A549 (cell line): ENCODE measurements around the gene F12. TPM values are rescaled to one million over a fixed set of nuclear protein-coding genes. Genes with fewer than 3 reads are reported as not detected.

ENCODE experiments used
- ATAC-seq, 2 experiments: fragments of 200-7000 bp in 1 of 2; fragments of >200 bp in 1 of 2; cut with Nextera tagmentation in 1 of 2; cut with Tn5 transposase in 1 of 2; 3 replicates each; pipeline versions ENCODE4 v1.8.0 to v1.9.1; 2018 to 2020; ENCODE audit warnings: mild to moderate bottlenecking in 1 of 2, moderate library complexity in 1 of 2
- CTCF ChIA-PET: fragments of 300-600 bp; sonication (Branson Sonifier 250); formaldehyde crosslinking; extraction: SDS; loops from one replicate; lab custom pipeline; 2021; ENCODE audit warnings: antibody characterized with exemption, inconsistent platforms; lab: Yijun Ruan, JAX
- POLR2A ChIA-PET: fragments of 350-600 bp; formaldehyde crosslinking; extraction: SDS; loops from one replicate; lab custom pipeline; 2021; ENCODE audit warnings: antibody characterized with exemption, inconsistent platforms; lab: Yijun Ruan, JAX
- DNase-seq, 2 experiments: peaks; one replicate each; pipeline versions ENCODE4 v3.0.0 to v3.0.0-alpha.2; 2011 to 2016; ENCODE audit warnings: low read depth in 1 of 2, low spot score in 1 of 2
- FAIRE-seq: peaks from 2 replicates; lab custom pipeline; 2011; peaks lifted over from hg19 to GRCh38; lab: Jason Lieb, UNC
- H3K27ac ChIP-seq, 2 experiments: fragments of >200 bp; sonication (Bioruptor Twin); formaldehyde crosslinking; 3 replicates each; pipeline ENCODE4 v1.5.1; 2016 to 2017
- H3K4me1 ChIP-seq: fragments of >200 bp; sonication (Bioruptor Twin); formaldehyde crosslinking; 3 replicates; pipeline ENCODE4 v1.6.1; 2016
- H3K4me2 ChIP-seq: fragments of >200 bp; sonication (Bioruptor Twin); formaldehyde crosslinking; 3 replicates; pipeline ENCODE4 v1.6.1; 2016
- H3K4me3 ChIP-seq: fragments of >200 bp; sonication (Bioruptor Twin); formaldehyde crosslinking; 3 replicates; pipeline ENCODE4 v1.5.1; 2016
- H3K9me3 ChIP-seq: fragments of >200 bp; sonication (Bioruptor Twin); formaldehyde crosslinking; 3 replicates; pipeline ENCODE4 v1.6.1; 2016
- BHLHE40 ChIP-seq: IDR thresholded peaks from 2 replicates; pipeline ENCODE4 v1.6.1; 2012; ENCODE audit warnings: low read depth, low read length, inconsistent platforms
- CBX8 ChIP-seq: fragments of 200-600 bp; sonication (generic); IDR thresholded peaks from 2 replicates; pipeline ENCODE4 v1.6.1; 2016
- EHF ChIP-seq: fragments of 250-450 bp; sonication (Bioruptor Pico); IDR thresholded peaks from 2 replicates; pipeline ENCODE4 v1.5.0; 2020; ENCODE audit warnings: mild to moderate bottlenecking
- GATA3 ChIP-seq: IDR thresholded peaks from 2 replicates; pipeline ENCODE4 v1.6.1; 2012; ENCODE audit warnings: borderline replicate concordance
- HOXB13 ChIP-seq: fragments of 250-450 bp; sonication (Bioruptor Pico); IDR thresholded peaks from 2 replicates; pipeline ENCODE4 v1.5.0; 2020; ENCODE audit warnings: low read depth, mild to moderate bottlenecking, moderate library complexity
- HOXB5 ChIP-seq: fragments of 250-450 bp; sonication (Bioruptor Pico); IDR thresholded peaks from 2 replicates; pipeline ENCODE4 v1.5.0; 2020; ENCODE audit warnings: mild to moderate bottlenecking, moderate library complexity
- JUN ChIP-seq, 2 experiments: fragments of >200 bp; sonication (Bioruptor Twin); formaldehyde crosslinking; IDR thresholded peaks; 2 replicates in 1 of 2; 3 replicates in 1 of 2; pipeline ENCODE4 v1.6.1; 2016 to 2017
- JUNB ChIP-seq: fragments of >200 bp; sonication (Bioruptor Twin); formaldehyde crosslinking; IDR thresholded peaks from 2 replicates; pipeline ENCODE4 v1.6.1; 2016
- MAX ChIP-seq: IDR thresholded peaks from 2 replicates; pipeline ENCODE4 v1.6.1; 2012
- NFE2L2 ChIP-seq: fragments of 150-350 bp; conservative IDR thresholded peaks from 2 replicates; pipeline ENCODE4 v1.6.1; 2014; ENCODE audit warnings: low read length
- PBX3 ChIP-seq: IDR thresholded peaks from 2 replicates; pipeline ENCODE4 v1.6.1; 2012
- RCOR1 ChIP-seq: fragments of 150-350 bp; IDR thresholded peaks from 2 replicates; pipeline ENCODE4 v1.6.1; 2014; ENCODE audit warnings: antibody characterized with exemption, low read length, low read depth
- RNF2 ChIP-seq: fragments of 200-600 bp; sonication (generic); IDR thresholded peaks from 2 replicates; pipeline ENCODE4 v1.6.1; 2016; ENCODE audit warnings: low read depth, mild to moderate bottlenecking, antibody characterized with exemption, moderate library complexity, borderline replicate concordance
- TP53 ChIP-seq: fragments of 250-450 bp; sonication (Bioruptor Pico); IDR thresholded peaks from 2 replicates; pipeline ENCODE4 v1.5.0; 2021; ENCODE audit warnings: mild to moderate bottlenecking, moderate library complexity
- ZFP36 ChIP-seq: fragments of 450-650 bp; IDR thresholded peaks from 2 replicates; pipeline ENCODE4 v1.6.1; 2014; ENCODE audit warnings: borderline replicate concordance; ENCODE audit not compliant: partially characterized antibody
- ZSCAN20 ChIP-seq: fragments of 250-450 bp; sonication (Bioruptor Pico); IDR thresholded peaks from 2 replicates; pipeline ENCODE4 v1.8.0; 2022; ENCODE audit warnings: mild to moderate bottlenecking, moderate library complexity
- WGBS: methylation state at CpG from one replicate; pipeline ENCODE4 v1.1.6; 2017; ENCODE audit errors: missing lambda C conversion rate; 5-methylcytosine and 5-hydroxymethylcytosine counted together
- polyA plus RNA-seq, 4 experiments: library from polyadenylated mRNA; depleted of rRNA in 3 of 4; stranded (reverse); fragments of >200 nt; fragmentation: RNase III in 1 of 4; extraction: RNeasy Plus Mini Kit Qiagen cat#74134 plus additional on column Dnase treatment in 1 of 4; gene quantifications; 2 replicates in 3 of 4; 3 replicates in 1 of 4; pipeline ENCODE4 v1.2.3, GENCODE V29; 2011 to 2017
- TF ChIP-seq, protein P1 (sequence below): fragments of 250-450 bp; sonication (Bioruptor Pico); IDR thresholded peaks from 2 replicates; pipeline ENCODE4 v1.5.0; 2021; ENCODE audit warnings: mild to moderate bottlenecking, moderate library complexity, borderline replicate concordance
- TF ChIP-seq, protein P2 (sequence below): IDR thresholded peaks from 2 replicates; pipeline ENCODE4 v1.6.1; 2012; ENCODE audit warnings: low read depth, borderline replicate concordance

Gene F12
- polyA plus RNA-seq, 2 of the 4 experiments (the other 2 are of a cell fraction) = 5.3 to 14.3 TPM

DNA sequence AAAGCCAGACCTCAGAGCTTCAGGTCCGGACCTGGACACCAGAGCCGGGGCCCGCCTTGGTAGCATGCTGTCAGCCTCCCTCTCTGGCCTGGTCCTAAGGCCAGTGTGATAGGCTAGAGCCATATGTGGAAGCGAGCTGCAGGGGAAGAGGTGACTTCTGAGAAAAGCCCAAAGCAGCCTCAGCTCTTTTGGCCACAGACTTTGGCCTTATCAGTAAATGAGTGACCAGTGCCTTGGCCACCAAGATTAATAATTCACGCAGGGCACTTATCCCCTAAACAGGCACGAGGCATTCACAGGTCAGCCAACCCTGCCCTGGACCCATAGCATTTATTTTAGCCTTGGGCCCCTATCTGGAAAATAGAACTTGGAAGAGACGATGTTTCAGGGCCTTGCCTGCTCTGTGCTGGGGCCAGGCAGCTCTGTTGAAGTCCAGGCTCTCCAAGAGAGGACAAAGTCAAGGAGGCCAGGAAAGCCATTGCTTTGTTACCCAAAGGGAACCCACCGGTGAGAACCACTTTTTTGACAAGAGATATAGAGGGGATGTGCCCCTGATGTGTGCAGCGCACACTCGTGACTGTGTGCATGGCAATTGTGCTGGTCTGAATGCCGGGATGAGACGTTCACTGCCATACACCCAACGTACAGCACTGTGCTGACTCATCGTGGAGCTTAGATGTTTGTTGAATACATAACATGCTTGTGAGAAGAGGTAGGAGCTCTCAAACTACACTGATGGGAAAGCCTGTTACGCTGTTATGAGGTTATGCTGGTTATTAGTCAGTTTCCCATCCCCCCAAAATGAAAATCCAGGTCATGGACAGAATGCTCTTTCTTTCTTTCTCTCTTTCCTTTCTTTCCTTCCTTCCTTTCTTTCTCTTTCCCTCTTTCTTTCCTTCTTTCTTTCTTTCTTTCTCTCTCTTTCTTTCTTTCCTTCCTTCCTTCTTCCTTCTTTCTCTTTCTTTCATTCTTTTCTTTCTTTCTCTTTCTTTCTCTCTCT, 30.2 kb downstream of the F12 start (continued):
- peak; percentile 51; the same call in 1 of the 2 replicates for TF ChIP-seq HOXB5 (CRISPR knock-in tag)
- TF ChIP-seq EHF (CRISPR knock-in tag) = peak; percentile 65
- TF ChIP-seq, protein P1, sequence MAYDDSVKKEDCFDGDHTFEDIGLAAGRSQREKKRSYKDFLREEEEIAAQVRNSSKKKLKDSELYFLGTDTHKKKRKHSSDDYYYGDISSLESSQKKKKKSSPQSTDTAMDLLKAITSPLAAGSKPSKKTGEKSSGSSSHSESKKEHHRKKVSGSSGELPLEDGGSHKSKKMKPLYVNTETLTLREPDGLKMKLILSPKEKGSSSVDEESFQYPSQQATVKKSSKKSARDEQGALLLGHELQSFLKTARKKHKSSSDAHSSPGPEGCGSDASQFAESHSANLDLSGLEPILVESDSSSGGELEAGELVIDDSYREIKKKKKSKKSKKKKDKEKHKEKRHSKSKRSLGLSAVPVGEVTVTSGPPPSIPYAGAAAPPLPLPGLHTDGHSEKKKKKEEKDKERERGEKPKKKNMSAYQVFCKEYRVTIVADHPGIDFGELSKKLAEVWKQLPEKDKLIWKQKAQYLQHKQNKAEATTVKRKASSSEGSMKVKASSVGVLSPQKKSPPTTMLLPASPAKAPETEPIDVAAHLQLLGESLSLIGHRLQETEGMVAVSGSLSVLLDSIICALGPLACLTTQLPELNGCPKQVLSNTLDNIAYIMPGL (CRISPR knock-in tag) = 0 out of 2 replicates have a peak, but pooled peaks have one; percentile 28
- peak; percentile 84; the same call in 1 of the 2 replicates for TF ChIP-seq MAX
- TF ChIP-seq HOXB13 (CRISPR knock-in tag) = peak; percentile 83; the same call in 1 of the 2 replicates
- TF ChIP-seq PBX3 = no peak
- no peak for TF ChIP-seq JUNB
- TF ChIP-seq BHLHE40 = no peak
- no peak for TF ChIP-seq ZSCAN20 (CRISPR knock-in tag)
- TF ChIP-seq RNF2 = no peak
- no peak for TF ChIP-seq RCOR1
- peak; percentile 47; the same call in 1 of the 2 replicates for TF ChIP-seq NFE2L2
- 0 out of 2 replicates have a peak, but pooled peaks have one; percentile 62 for TF ChIP-seq TP53 (CRISPR knock-in tag)
- no peak for TF ChIP-seq GATA3
- TF ChIP-seq, protein P2, sequence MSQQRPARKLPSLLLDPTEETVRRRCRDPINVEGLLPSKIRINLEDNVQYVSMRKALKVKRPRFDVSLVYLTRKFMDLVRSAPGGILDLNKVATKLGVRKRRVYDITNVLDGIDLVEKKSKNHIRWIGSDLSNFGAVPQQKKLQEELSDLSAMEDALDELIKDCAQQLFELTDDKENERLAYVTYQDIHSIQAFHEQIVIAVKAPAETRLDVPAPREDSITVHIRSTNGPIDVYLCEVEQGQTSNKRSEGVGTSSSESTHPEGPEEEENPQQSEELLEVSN = peak; percentile 79; the same call in 1 of the 2 replicates
- TF ChIP-seq ZFP36 = no peak
- TF ChIP-seq CBX8 = no peak

DNA sequence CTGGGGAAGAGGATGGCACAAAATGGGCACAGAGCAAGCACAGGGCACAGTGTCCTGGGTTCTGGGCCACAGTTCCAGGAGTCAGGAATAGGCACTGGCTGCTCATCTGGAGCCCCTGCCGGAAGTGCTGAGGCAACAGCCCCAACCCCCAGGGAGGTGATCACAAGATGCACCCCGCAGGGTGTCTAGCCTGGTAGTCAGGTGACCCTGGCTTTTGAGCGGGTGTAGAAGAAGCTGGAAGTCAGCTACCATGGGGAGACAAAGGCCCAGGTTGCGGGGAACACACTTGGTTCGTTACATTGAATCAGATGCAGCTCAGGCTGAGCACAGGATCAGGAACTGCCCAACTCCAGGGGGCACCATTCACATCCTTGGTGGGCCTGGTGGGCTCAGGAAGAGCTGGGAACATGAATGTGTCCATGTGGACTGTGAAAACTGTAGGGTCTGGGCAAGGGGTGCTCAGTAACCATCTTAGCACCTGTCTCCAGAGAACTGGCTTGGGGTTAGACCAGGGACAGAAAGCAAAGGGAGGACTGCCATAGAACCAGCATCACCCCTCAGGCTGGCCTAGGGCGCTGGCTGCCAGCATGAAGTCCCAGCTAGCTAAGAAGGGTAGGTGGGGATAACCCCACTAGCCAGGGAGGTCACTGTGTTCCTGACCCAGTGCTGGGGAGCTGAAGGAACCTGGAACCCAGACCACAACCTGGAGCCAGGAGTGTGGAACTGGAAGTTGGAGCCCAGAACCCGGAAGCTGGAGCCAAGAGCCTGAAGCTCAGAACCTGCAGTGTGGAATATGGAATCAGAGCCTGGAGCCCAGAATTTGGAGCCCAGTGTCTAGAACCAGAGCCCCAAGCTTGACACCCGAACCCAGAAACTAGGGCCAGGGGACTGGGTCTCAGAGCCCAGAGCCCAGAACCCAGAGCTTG, 31.2 kb downstream of the F12 start:
- ATAC-seq (no peak; a peak in 1 of 6 replicates), DNase-seq (no peak), FAIRE-seq (no peak)
- ChIA-PET CTCF (interaction anchor here (1.0 to 43.1 kb wide), 10 partner anchors 1 to 123 kb away, joined by 3 to 1107 read pairs (median 5); partner anchors contain the start of genes F12, LMAN2, PFN3 and SLC34A1), POLR2A (interaction anchor here (1.0 to 1.1 kb wide), 2 partner anchors 24 to 48 kb away, joined by 3 to 5 read pairs; partner anchors contain the start of gene GRK6)
- no peak overlapping the region for H3K4me3 ChIP-seq
- peak overlapping the region; percentile 85 to 89 for H3K27ac ChIP-seq
- peak overlapping the region; percentile 65; the same call in 2 of the 3 replicates for H3K4me2 ChIP-seq
- H3K9me3 ChIP-seq = no peaks in the 10 kb centered on the region
- H3K4me1 ChIP-seq = peaks cover 23% of the 10 kb centered on the region
- WGBS = 84% methylated on average over 7 of the region's 8 CpGs
- no peak for TF ChIP-seq PBX3
- TF ChIP-seq JUN (IDR thresholded peaks at IDR 0.05) = 0 out of 5 replicates have a peak, but pooled peaks of 1 of the 2 experiments have one; percentile 8
- TF ChIP-seq, all 56 proteins: peak for 1
